ENCODE measurements around the gene BEAN1.
"Not testable (repeated sequence)": the region's sequence is repeated elsewhere in the genome, so short reads cannot be mapped to it uniquely, and the experiment has no call there.

Gene BEAN1

GRCh38 chr16:66511602-66512271, 84.6 kb downstream of the BEAN1 start:
- no peak overlapping the region for H3K27ac ChIP-seq (ENCODE audit: low read depth, low read length)
- peaks cover 4% of the 10 kb centered on the region; the same call in 1 of the 2 replicates for H3K27me3 ChIP-seq (ENCODE audit: control insufficient read depth, low read length)
- no peaks in the 10 kb centered on the region for H3K9me3 ChIP-seq (ENCODE audit: control insufficient read depth, insufficient read depth, low read length)
- no peak overlapping the region for H3K4me2 ChIP-seq (ENCODE audit: low read length)
- no peaks in the 10 kb centered on the region for H3K9me2 ChIP-seq (replicated peaks; ENCODE audit: control insufficient read depth, low read length)
- no peak for TF ChIP-seq EZH2phosphoT487 (IDR thresholded peaks at IDR 0.05; ENCODE audit: borderline replicate concordance, low read length)
- TF ChIP-seq, protein P1, sequence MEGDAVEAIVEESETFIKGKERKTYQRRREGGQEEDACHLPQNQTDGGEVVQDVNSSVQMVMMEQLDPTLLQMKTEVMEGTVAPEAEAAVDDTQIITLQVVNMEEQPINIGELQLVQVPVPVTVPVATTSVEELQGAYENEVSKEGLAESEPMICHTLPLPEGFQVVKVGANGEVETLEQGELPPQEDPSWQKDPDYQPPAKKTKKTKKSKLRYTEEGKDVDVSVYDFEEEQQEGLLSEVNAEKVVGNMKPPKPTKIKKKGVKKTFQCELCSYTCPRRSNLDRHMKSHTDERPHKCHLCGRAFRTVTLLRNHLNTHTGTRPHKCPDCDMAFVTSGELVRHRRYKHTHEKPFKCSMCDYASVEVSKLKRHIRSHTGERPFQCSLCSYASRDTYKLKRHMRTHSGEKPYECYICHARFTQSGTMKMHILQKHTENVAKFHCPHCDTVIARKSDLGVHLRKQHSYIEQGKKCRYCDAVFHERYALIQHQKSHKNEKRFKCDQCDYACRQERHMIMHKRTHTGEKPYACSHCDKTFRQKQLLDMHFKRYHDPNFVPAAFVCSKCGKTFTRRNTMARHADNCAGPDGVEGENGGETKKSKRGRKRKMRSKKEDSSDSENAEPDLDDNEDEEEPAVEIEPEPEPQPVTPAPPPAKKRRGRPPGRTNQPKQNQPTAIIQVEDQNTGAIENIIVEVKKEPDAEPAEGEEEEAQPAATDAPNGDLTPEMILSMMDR (IDR thresholded peaks at IDR 0.05; ENCODE audit: low read depth, low read length, poor library complexity, severe bottlenecking) = no peak
- no peak overlapping the region for H3K4me3 ChIP-seq (ENCODE audit: low read length)
- no peaks in the 10 kb centered on the region for H3K36me3 ChIP-seq (ENCODE audit: control insufficient read depth, low read length)
- peaks cover 14% of the 10 kb centered on the region for H3K4me1 ChIP-seq (ENCODE audit: control insufficient read depth, low read length)
- H3K79me2 ChIP-seq (ENCODE audit: control insufficient read depth, low read length) = no peaks in the 10 kb centered on the region
- peaks cover 4% of the 10 kb centered on the region; the same call in 1 of the 2 replicates for H3F3A ChIP-seq (ENCODE audit: control insufficient read depth, insufficient read depth)
- no peaks in the 10 kb centered on the region for H4K20me1 ChIP-seq (ENCODE audit: control insufficient read depth, insufficient read depth, low read depth, low read length)

DNA sequence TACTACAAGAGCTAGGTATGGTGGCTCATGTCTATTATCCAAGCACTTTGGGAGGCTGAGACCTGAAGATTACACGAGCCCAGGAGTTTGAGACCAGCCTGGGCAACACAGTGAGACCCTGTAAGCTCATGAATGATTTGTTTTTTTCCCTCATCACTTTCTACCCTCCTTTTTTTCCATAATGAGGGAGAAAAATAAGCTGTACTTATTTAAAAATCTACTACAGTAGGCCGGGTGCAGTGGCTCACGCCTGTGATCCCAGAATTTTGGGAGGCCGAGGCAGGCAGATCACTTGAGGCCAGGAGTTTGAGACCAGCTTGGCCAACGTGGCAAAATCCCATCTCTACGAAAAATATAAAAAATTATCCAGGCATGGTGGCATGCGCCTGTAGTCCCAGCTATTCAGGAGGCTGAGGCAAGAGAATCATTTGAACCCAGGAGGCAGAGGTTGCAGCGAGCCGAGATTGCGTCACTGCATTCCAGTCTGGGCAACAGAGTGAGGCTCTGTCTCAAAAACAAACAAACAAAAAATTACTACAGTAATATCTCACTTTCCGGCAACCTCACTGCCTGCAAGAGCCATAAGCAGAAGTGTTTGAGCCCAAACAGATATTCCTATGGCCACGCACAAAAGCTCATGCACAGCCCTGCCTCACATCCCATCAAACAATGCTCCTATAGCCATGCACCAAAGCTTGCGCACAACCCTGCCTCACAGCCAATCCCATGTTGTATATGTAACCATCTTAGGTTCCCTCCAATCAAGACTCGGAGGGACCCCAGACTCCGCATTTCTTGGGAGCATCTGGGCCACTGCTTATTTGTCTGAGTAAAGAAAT, 85.4 kb downstream of the BEAN1 start:
- H4K20me1 ChIP-seq (ENCODE audit: control insufficient read depth, insufficient read depth, low read depth, low read length) = no peaks in the 10 kb centered on the region
- H3K27ac ChIP-seq (ENCODE audit: low read depth, low read length) = no peak overlapping the region
- H3K79me2 ChIP-seq (ENCODE audit: control insufficient read depth, low read length) = no peaks in the 10 kb centered on the region
- H3K27me3 ChIP-seq (ENCODE audit: control insufficient read depth, low read length) = peaks cover 4% of the 10 kb centered on the region; the same call in 1 of the 2 replicates
- H3K4me1 ChIP-seq (ENCODE audit: control insufficient read depth, low read length) = peaks cover 22% of the 10 kb centered on the region
- H3K36me3 ChIP-seq (ENCODE audit: control insufficient read depth, low read length) = no peaks in the 10 kb centered on the region
- H3K9me3 ChIP-seq (ENCODE audit: control insufficient read depth, insufficient read depth, low read length) = no peaks in the 10 kb centered on the region
- TF ChIP-seq EZH2phosphoT487 (IDR thresholded peaks at IDR 0.05; ENCODE audit: borderline replicate concordance, low read length) = no peak
- TF ChIP-seq, protein P1 (IDR thresholded peaks at IDR 0.05; ENCODE audit: low read depth, low read length, poor library complexity, severe bottlenecking) = no peak
- no peak overlapping the region for H3K4me3 ChIP-seq (ENCODE audit: low read length)
- no peaks in the 10 kb centered on the region for H3K9me2 ChIP-seq (replicated peaks; ENCODE audit: control insufficient read depth, low read length)
- no peak overlapping the region for H3K4me2 ChIP-seq (ENCODE audit: low read length)
- H3F3A ChIP-seq (ENCODE audit: control insufficient read depth, insufficient read depth) = peaks cover 4% of the 10 kb centered on the region; the same call in 1 of the 2 replicates

DNA sequence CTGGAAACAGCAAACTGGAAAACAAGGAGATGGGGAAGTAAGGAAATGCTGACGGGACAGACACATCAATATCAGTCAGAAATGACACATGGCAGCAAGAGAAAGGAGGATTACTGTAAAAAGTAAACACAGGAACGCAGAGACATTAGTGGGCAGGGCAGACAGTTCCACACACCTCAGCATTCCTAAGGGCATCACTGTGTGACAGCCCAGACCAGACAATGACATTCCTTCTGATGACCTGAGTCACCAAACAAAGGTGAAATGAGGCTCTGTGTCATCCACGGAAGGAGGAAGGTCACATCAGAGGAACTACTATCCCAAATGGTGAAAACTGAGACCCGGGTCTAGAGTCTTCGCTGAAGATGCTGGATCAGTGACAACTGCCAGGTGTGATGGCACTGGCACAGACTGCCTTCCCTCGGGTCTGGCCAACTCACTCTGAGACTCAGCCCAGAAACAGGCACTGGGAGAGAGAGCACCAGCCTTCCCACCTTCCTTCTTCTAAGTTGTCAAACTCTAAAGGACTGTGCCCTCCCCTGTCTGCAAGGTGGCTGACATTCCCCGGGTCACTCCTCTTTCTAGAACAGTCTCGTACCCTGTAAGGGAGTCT, 86.1 kb downstream of the BEAN1 start:
- Histone ChIP-seq H3K4me2 (ENCODE audit: low read length) (no peak overlapping the region), H3K27ac (ENCODE audit: low read depth, low read length) (no peak overlapping the region), H4K20me1 (ENCODE audit: control insufficient read depth, insufficient read depth, low read depth, low read length) (no peaks in the 10 kb centered on the region), H3K79me2 (ENCODE audit: control insufficient read depth, low read length) (no peaks in the 10 kb centered on the region), H3F3A (ENCODE audit: control insufficient read depth, insufficient read depth) (peaks cover 4% of the 10 kb centered on the region; the same call in 1 of the 2 replicates), H3K27me3 (ENCODE audit: control insufficient read depth, low read length) (no peaks in the 10 kb centered on the region), H3K9me2 (replicated peaks; ENCODE audit: control insufficient read depth, low read length) (no peaks in the 10 kb centered on the region), H3K4me1 (ENCODE audit: control insufficient read depth, low read length) (peaks cover 27% of the 10 kb centered on the region), H3K9me3 (ENCODE audit: control insufficient read depth, insufficient read depth, low read length) (no peaks in the 10 kb centered on the region), H3K4me3 (ENCODE audit: low read length) (no peak overlapping the region), H3K36me3 (ENCODE audit: control insufficient read depth, low read length) (no peaks in the 10 kb centered on the region)
- TF ChIP-seq, protein P1 (IDR thresholded peaks at IDR 0.05; ENCODE audit: low read depth, low read length, poor library complexity, severe bottlenecking) = no peak
- no peak for TF ChIP-seq EZH2phosphoT487 (IDR thresholded peaks at IDR 0.05; ENCODE audit: borderline replicate concordance, low read length)

DNA sequence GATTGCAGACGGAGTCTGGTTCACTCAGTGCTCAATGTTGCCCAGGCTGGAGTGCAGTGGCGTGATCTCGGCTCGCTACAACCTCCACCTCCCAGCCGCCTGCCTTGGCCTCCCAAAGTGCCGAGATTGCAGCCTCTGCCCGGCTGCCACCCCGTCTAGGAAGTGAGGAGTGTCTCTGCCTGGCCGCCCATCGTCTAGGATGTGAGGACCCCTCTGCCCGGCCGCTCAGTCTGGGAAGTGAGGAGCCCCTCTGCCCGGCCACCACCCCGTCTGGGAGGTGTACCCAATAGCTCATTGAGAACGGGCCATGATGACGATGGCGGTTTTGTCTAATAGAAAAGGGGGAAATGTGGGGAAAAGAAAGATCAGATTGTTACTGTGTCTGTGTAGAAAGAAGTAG, 87.3 kb downstream of the BEAN1 start:
- H3K27ac ChIP-seq (ENCODE audit: low read depth, low read length); H3F3A ChIP-seq (ENCODE audit: control insufficient read depth, insufficient read depth); H4K20me1 ChIP-seq (ENCODE audit: control insufficient read depth, insufficient read depth, low read depth, low read length); H3K9me3 ChIP-seq (ENCODE audit: control insufficient read depth, insufficient read depth, low read length); H3K4me2 ChIP-seq (ENCODE audit: low read length); H3K79me2 ChIP-seq (ENCODE audit: control insufficient read depth, low read length); H3K27me3 ChIP-seq (ENCODE audit: control insufficient read depth, low read length); H3K36me3 ChIP-seq (ENCODE audit: control insufficient read depth, low read length); H3K4me3 ChIP-seq (ENCODE audit: low read length); H3K9me2 ChIP-seq (replicated peaks; ENCODE audit: control insufficient read depth, low read length): not testable (repeated sequence)
- peaks cover 27% of the 10 kb centered on the region for H3K4me1 ChIP-seq (ENCODE audit: control insufficient read depth, low read length)

- H3K27ac ChIP-seq (ENCODE audit: low read depth, low read length); H3F3A ChIP-seq (ENCODE audit: control insufficient read depth, insufficient read depth); H3K9me2 ChIP-seq (replicated peaks; ENCODE audit: control insufficient read depth, low read length); H4K20me1 ChIP-seq (ENCODE audit: control insufficient read depth, insufficient read depth, low read depth, low read length); H3K4me3 ChIP-seq (ENCODE audit: low read length); H3K79me2 ChIP-seq (ENCODE audit: control insufficient read depth, low read length); H3K9me3 ChIP-seq (ENCODE audit: control insufficient read depth, insufficient read depth, low read length); H3K4me2 ChIP-seq (ENCODE audit: low read length); H3K27me3 ChIP-seq (ENCODE audit: control insufficient read depth, low read length); H3K36me3 ChIP-seq (ENCODE audit: control insufficient read depth, low read length): not testable (repeated sequence)
- H3K4me1 ChIP-seq (ENCODE audit: control insufficient read depth, low read length) = peaks cover 34% of the 10 kb centered on the region
These were observed 88.0 kb downstream of the BEAN1 start for GRCh38 chr16:66514980-66515595.

Measured in DOHH2 (cell line).